Mononuclear cell (primary cell): ENCODE measurements around the gene TAF11L10. TPM values are rescaled to one million over a fixed set of nuclear protein-coding genes. Genes with fewer than 3 reads are reported as not detected.
"Not testable (repeated sequence)": the region's sequence is repeated elsewhere in the genome, so short reads cannot be mapped to it uniquely, and the experiment has no call there.

ENCODE experiments used
- H3K27me3 ChIP-seq: 2 replicates; pipeline ENCODE4 v1.6.0; 2011; ENCODE audit warnings: low read length, control low read depth; ENCODE audit not compliant: insufficient read depth
- H3K4me1 ChIP-seq: 2 replicates; pipeline ENCODE4 v1.5.1; 2011; ENCODE audit warnings: mild to moderate bottlenecking, low read length, control low read depth; ENCODE audit not compliant: insufficient read depth
- H3K4me3 ChIP-seq: 2 replicates; pipeline ENCODE4 v1.5.1; 2011; ENCODE audit warnings: mild to moderate bottlenecking, low read length, moderate library complexity
- H3K9me3 ChIP-seq: 2 replicates; pipeline ENCODE4 v1.5.1; 2011; ENCODE audit warnings: low read depth, mild to moderate bottlenecking, control low read depth, low read length
- total RNA-seq: library from RNA; depleted of rRNA; stranded (reverse); fragments of >200 nt; gene quantifications from one replicate; pipeline ENCODE4 v1.2.3, GENCODE V29; 2012

The TAF11L10 gene
- total RNA-seq = not detected

DNA sequence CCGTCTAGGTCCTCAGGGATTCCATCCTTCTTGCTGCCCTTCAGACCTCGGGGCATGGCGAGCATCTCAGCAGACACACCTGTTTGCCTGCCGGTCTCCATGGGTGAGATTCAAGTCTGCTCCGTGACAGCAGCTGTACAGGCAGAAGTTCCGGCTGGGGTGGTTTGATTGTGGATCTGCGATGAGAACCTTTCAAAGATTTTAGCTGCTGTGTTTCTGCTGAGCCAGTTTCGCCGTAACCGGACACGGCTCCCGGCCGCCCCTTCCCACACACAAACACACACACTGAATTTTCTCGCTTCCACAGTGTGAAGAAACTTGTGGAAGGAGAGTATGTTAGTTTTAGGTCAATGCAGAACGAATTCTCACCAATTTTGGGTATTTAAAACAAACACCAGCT, at the start of gene TAF11L10:
TAF11L10 (minus strand) TSS at position 101 of the 400 bp plus-strand sequence.
- not testable (repeated sequence) for H3K4me3 ChIP-seq, H3K27me3 ChIP-seq, H3K4me1 ChIP-seq, H3K9me3 ChIP-seq

DNA sequence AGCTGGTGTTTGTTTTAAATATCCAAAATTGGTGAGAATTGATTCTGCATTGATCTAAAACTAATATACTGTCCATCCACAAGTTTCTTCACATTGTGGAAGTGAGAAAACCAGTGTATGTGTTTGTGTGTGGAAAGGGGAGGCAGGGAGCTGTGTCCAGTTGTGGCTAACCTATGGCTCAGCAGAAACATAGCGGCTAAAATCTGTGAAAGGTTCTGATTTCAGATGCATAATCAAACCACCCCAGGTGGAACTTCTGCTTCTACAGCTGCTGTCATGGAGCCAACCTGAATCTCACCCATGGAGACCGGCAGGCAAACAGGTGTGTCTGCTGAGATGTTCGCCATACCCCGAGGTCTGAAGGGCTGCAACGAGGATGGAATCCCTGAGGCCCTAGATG, 36.5 kb upstream of the TAF11L10 start, which contains the start of gene TAF11L14:
TAF11L14 (plus strand) TSS at position 301 of the 400 bp plus-strand sequence.
- Histone ChIP-seq H3K4me1 (no peaks in the 10 kb centered on the region), H3K9me3 (no peaks in the 10 kb centered on the region), H3K27me3 (no peaks in the 10 kb centered on the region), H3K4me3 (no peak within 1 kb of the TSS)

DNA sequence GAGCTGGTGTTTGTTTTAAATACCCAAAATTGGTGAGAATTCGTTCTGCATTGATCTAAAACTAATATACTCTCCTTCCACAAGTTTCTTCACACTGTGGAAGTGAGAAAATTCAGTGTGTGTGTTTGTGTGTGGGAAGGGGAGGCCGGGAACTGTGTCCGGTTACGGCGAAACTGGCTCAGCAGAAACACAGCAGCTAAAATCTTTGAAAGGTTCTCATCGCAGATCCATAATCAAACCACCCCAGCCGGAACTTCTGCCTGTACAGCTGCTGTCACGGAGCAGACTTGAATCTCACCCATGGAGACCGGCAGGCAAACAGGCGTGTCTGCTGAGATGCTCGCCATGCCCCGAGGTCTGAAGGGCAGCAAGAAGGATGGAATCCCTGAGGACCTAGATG, 34.2 kb upstream of the TAF11L10 start, which contains the start of gene TAF11L13:
TAF11L13 (plus strand) TSS at position 301 of the 400 bp plus-strand sequence.
- H3K4me1 ChIP-seq, H3K9me3 ChIP-seq, H3K27me3 ChIP-seq, H3K4me3 ChIP-seq: not testable (repeated sequence)

DNA sequence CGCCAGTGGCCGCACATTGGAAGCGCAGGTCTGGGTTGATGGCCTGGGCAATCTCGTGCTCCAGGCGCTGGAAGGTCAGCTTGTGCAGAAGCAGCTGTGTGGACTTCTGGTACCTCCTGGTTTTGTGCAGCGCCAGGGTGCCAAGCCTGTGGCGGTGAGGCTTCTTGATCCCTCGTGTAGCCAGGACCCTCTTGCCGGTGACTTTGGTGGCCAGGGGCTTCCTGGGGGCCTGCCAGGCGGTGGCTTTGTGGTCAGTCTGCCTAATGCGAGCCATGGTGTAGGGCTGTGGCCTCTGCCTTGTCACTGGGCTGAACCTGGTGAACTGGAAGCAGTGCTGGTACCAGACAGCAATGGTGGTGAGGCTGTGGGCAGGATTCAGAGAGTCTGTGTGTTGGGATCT, 28.1 kb upstream of the TAF11L10 start:
- H3K9me3 ChIP-seq = no peaks in the 10 kb centered on the region
- H3K4me1 ChIP-seq = no peaks in the 10 kb centered on the region
- H3K4me3 ChIP-seq = no peak overlapping the region
- H3K27me3 ChIP-seq = no peaks in the 10 kb centered on the region

DNA sequence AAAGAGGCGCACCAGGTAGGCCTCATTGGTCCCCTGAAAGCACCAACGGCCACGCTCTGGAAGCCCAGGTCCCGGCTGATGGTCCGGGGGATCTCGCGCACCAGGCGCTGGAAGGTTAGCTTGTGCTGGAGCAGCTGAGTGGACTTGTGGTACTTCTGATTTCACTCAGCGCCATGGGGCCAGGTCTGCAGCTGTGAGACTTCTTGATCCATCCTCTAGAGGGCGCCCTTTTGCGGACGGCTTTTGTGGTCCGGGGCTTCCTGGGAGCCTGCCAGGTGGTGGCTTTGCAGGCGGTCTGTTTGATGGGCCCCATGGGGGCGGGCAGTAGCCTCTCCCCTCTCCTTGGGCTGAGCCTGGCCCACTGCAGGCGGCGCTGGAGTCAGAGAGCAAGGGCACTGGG, 23.0 kb upstream of the TAF11L10 start:
- no peak overlapping the region for H3K4me3 ChIP-seq
- H3K4me1 ChIP-seq = no peaks in the 10 kb centered on the region
- no peaks in the 10 kb centered on the region for H3K27me3 ChIP-seq
- H3K9me3 ChIP-seq = no peaks in the 10 kb centered on the region

DNA sequence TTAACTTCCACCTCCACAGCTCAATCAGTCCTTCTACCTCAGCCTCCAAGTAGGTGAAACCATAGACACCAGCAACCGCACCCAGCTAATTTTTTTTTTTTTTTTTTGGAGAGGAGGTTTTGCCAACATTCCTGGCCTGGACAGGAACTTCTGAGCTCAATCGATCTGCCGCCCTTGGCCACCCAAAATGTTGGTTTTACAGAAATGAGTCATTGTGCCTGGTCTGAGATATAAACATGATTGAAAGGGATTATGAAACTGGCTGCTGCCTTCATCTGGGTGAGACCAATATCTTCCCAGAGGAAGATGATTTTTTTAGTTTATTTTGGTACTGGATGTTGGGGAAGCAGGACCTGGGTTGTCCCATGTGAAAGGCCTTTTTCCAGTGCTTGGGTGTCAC, 21.7 kb upstream of the TAF11L10 start:
- Histone ChIP-seq H3K27me3 (no peaks in the 10 kb centered on the region), H3K4me1 (no peaks in the 10 kb centered on the region), H3K4me3 (no peak overlapping the region), H3K9me3 (no peaks in the 10 kb centered on the region)

DNA sequence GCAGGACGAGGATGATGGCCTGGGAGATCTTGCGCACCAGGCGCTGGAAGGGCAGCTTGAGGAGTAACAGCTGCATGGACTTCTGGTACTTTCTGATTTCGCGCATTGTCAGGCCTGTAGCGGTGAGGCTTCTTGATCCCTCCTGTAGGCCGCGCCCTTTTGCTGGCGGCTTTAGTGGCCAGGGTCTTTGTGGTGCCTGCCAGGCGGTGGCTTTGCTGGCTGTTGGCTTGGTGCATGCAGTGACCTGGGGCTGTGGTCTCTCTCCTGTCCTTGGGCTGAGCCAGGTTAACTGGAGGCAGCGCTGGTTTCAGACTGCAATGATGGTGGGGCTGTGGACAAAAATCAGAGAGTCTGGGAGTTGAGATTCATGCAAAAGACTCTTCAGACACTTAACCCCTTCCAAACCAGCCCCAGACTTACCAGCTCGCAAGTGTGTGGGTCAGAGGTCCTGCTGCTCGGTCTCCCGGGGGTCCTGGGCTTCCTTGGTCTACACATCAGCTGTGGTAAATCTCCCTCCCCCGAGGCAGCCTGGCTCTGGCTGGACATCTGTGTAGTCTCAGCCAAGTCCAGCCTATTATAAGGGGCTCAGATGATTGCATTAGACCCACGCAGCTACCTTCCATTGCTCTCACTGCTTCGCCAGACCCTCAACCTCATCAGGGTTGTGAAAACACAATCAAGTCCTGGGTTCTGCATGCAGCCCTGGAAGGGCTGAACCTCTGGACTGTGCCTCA, 17.4 kb upstream of the TAF11L10 start:
- Histone ChIP-seq H3K27me3 (no peaks in the 10 kb centered on the region), H3K4me1 (no peaks in the 10 kb centered on the region), H3K9me3 (no peaks in the 10 kb centered on the region), H3K4me3 (no peak overlapping the region)

DNA sequence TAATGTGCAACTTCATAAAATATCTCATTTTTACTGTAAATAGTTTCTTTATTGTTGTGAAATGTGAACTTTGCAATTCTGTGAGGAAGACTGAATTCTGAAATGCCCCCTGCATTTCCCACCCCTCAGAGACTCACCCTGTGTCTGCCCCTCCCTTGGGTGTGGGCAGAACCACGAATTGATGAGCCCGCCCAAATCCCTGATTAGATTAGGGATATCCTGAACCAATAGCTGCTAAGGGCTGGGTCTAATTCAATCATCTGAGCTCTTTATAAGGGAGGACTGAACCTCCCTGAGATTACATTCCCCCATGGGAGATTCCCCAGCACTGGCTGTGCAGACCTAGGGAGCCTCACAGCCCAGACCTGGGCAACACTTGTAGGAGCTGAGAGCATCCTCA, 12.5 kb upstream of the TAF11L10 start, which contains the start of gene TAF11L12:
TAF11L12 (plus strand) TSS at position 301 of the 400 bp plus-strand sequence.
- not testable (repeated sequence) for H3K27me3 ChIP-seq, H3K4me3 ChIP-seq, H3K9me3 ChIP-seq, H3K4me1 ChIP-seq

DNA sequence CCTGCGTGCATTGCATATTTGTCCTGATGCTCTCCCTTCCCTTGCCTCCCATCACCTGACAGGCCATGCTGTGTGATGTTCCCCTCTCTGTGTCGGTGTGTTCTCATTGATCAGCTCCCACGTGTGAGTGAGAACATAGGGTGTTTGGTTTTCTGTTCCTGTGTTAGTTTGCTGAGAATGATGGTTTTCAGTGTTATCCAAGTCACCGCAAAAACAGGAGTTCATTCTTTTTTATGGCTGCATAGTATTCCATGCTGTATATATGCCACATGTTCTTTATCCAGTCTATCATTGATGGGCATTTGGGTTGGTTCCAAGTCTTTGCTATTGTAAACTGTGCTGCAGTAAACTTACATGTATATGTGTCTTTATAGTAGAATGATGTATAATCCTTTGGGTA, 9.8 kb upstream of the TAF11L10 start:
- H3K4me3 ChIP-seq, H3K4me1 ChIP-seq, H3K27me3 ChIP-seq, H3K9me3 ChIP-seq: not testable (repeated sequence)

DNA sequence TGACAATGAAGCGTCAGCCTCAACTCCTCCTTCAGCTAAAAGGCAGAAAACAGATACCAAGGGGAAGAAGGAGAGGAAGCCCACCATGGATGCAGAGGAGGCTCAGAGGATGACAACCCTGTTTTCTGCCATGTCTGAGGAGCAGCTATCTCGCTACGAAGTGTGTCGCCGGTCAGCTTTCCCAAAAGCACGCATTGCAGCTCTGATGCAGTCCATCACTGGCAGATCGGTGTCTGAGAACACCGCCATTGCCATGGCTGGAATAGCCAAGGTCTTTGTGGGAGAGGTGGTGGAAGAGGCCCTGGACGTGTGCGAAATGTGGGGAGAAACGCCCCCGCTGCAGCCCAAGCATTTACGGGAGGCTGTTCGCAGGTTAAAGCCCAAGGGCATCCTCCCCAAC, 7.3 kb upstream of the TAF11L10 start:
- H3K4me3 ChIP-seq = no peak overlapping the region
- no peaks in the 10 kb centered on the region for H3K27me3 ChIP-seq
- no peaks in the 10 kb centered on the region for H3K9me3 ChIP-seq
- no peaks in the 10 kb centered on the region for H3K4me1 ChIP-seq

DNA sequence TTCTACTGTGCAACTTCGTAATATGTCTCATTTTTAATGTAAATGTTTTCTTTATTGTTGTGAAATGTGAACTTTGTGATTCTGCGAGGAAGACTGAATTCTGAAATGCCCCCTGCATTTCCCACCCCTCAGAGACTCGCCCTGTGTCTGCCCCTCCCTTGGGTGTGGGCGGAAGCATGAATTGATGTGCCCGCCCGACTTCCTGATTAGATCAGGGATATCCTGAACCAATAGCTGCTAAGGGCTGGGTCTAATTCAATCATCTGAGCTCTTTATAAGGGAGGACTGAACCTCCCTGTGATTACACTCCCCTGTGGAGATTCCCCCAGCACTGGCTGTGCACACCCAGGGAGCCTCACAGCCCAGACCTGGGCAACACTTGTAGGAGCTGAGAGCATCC, 6.3 kb upstream of the TAF11L10 start, which contains the start of gene TAF11L11:
TAF11L11 (plus strand) TSS at position 304 of the 400 bp plus-strand sequence.
- H3K4me3 ChIP-seq = not testable (repeated sequence)

DNA sequence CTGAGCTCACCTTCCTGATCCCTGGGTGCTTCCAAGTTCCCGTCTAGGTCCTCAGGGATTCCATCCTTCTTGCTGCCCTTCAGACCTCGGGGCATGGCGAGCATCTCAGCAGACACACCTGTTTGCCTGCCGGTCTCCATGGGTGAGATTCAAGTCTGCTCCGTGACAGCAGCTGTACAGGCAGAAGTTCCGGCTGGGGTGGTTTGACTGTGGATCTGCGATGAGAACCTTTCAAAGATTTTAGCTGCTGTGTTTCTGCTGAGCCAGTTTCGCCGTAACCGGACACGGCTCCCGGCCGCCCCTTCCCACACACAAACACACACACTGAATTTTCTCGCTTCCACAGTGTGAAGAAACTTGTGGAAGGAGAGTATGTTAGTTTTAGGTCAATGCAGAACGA, 3.4 kb downstream of the TAF11L10 start, which contains the start of gene TAF11L9:
TAF11L9 (minus strand) TSS at position 140 of the 400 bp plus-strand sequence.
- not testable (repeated sequence) for H3K27me3 ChIP-seq, H3K4me1 ChIP-seq, H3K4me3 ChIP-seq, H3K9me3 ChIP-seq

More for the DNA sequence above, 6.3 kb upstream of the TAF11L10 start, which contains the start of gene TAF11L11:
- H3K27me3 ChIP-seq, H3K4me1 ChIP-seq, H3K9me3 ChIP-seq: not testable (repeated sequence)

DNA sequence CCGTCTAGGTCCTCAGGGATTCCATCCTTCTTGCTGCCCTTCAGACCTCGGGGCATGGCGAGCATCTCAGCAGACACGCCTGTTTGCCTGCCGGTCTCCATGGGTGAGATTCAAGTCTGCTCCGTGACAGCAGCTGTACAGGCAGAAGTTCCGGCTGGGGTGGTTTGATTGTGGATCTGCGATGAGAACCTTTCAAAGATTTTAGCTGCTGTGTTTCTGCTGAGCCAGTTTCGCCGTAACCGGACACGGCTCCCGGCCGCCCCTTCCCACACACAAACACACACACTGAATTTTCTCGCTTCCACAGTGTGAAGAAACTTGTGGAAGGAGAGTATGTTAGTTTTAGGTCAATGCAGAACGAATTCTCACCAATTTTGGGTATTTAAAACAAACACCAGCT, 6.8 kb downstream of the TAF11L10 start, which contains the start of gene TAF11L8:
TAF11L8 (minus strand) TSS at position 101 of the 400 bp plus-strand sequence.
- not testable (repeated sequence) for H3K27me3 ChIP-seq, H3K4me1 ChIP-seq, H3K9me3 ChIP-seq, H3K4me3 ChIP-seq

DNA sequence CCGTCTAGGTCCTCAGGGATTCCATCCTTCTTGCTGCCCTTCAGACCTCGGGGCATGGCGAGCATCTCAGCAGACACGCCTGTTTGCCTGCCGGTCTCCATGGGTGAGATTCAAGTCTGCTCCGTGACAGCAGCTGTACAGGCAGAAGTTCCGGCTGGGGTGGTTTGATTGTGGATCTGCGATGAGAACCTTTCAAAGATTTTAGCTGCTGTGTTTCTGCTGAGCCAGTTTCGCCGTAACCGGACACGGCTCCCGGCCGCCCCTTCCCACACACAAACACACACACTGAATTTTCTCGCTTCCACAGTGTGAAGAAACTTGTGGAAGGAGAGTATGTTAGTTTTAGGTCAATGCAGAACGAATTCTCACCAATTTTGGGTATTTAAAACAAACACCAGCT, 12.0 kb downstream of the TAF11L10 start, which contains the start of gene TAF11L7:
TAF11L7 (minus strand) TSS at position 101 of the 400 bp plus-strand sequence.
- H3K4me3 ChIP-seq, H3K27me3 ChIP-seq, H3K4me1 ChIP-seq, H3K9me3 ChIP-seq: not testable (repeated sequence)
